PC-9 (cell line): ENCODE data around the gene VWA3B.

Experiments used
- CTCF ChIP-seq: fragments of 200-600 bp; sonication (generic); conservative IDR thresholded peaks from 2 replicates; pipeline ENCODE4 v1.6.1; 2017; ENCODE audit warnings: mixed run types, antibody characterized with exemption, mild to moderate bottlenecking, moderate library complexity
- EZH2 ChIP-seq: fragments of 200-600 bp; sonication (generic); IDR thresholded peaks from 2 replicates; pipeline ENCODE4 v1.8.0; 2017; ENCODE audit warnings: antibody characterized with exemption, low read depth

- TF ChIP-seq CTCF: no peak
- no peak for TF ChIP-seq EZH2
Observed at GRCh38 chr2:98121149-98121548, 34.2 kb downstream of the VWA3B start.
